K562 (cell line): ENCODE data around the gene PHF1. TPM values are rescaled to one million over a fixed set of nuclear protein-coding genes. Genes with fewer than 3 reads are reported as not detected.

Experiments used
- AFF1 ChIP-seq, 2 experiments: fragments of 450-650 bp; IDR thresholded peaks; 2 replicates each; pipeline ENCODE4 v1.6.1; 2018; ENCODE audit warnings: mild to moderate bottlenecking in 2 of 2, low read depth in 1 of 2; ENCODE audit not compliant: partially characterized antibody in 2 of 2
- BRCA1 ChIP-seq, 2 experiments: fragments of 450-650 bp in 1 of 2; sonication (generic) in 1 of 2; formaldehyde crosslinking in 1 of 2; IDR thresholded peaks; 2 replicates each; pipeline versions ENCODE4 v1.5.0 to v1.6.1; 2017 to 2020; ENCODE audit warnings: mild to moderate bottlenecking in 1 of 2, missing genetic modification reagents in 1 of 2
- CREM ChIP-seq: IDR thresholded peaks from 2 replicates; pipeline ENCODE4 v1.6.1; 2014; ENCODE audit warnings: antibody characterized with exemption, low read depth
- ETV6 ChIP-seq, 3 experiments: fragments of 150-350 bp in 1 of 3; sonication (generic) in 1 of 3; formaldehyde crosslinking in 1 of 3; IDR thresholded peaks; 2 replicates each; pipeline versions ENCODE4 v1.6.1 to v1.8.0; 2014 to 2022; ENCODE audit warnings: borderline replicate concordance in 2 of 3, low read depth in 2 of 3, antibody characterized with exemption in 1 of 3, low read length in 1 of 3, mild to moderate bottlenecking in 1 of 3, missing genetic modification reagents in 1 of 3
- FOXK1 ChIP-seq: sonication (generic); formaldehyde crosslinking; IDR thresholded peaks from 2 replicates; pipeline ENCODE4 v1.8.0; 2022; ENCODE audit warnings: missing genetic modification reagents, mild to moderate bottlenecking, borderline replicate concordance
- GTF2E2 ChIP-seq: fragments of 200-800 bp; sonication (Bioruptor generic); IDR thresholded peaks from 2 replicates; pipeline ENCODE4 v1.6.1; 2016; ENCODE audit warnings: missing genetic modification characterization, missing compliant biosample characterization
- HDAC8 ChIP-seq: fragments of 450-650 bp; IDR thresholded peaks from 2 replicates; pipeline ENCODE4 v1.6.1; 2016; ENCODE audit warnings: mild to moderate bottlenecking, missing genetic modification characterization, moderate library complexity, missing compliant biosample characterization
- HOXB6 ChIP-seq: fragments of 250-450 bp; sonication (Bioruptor Pico); IDR thresholded peaks from 2 replicates; pipeline ENCODE4 v1.5.1; 2022; ENCODE audit warnings: mild to moderate bottlenecking, borderline replicate concordance
- POLR3G ChIP-seq: IDR thresholded peaks from 2 replicates; pipeline ENCODE4 v1.6.1; 2011; ENCODE audit not compliant: insufficient read length, insufficient replicate concordance; ENCODE audit errors: extremely low read depth
- SMARCC2 ChIP-seq: fragments of 450-650 bp; IDR thresholded peaks from 2 replicates; pipeline ENCODE4 v1.6.1; 2017; ENCODE audit warnings: antibody characterized with exemption, moderate library complexity, mild to moderate bottlenecking, low read depth
- SNRNP70 ChIP-seq: fragments of 200-400 bp; formaldehyde crosslinking; optimal IDR thresholded peaks from 2 replicates; pipeline ENCODE3; 2017; ENCODE audit warnings: low read depth, low read length
- TOE1 ChIP-seq, 2 experiments: fragments of 450-650 bp in 1 of 2; sonication (generic) in 1 of 2; formaldehyde crosslinking in 1 of 2; IDR thresholded peaks; 2 replicates each; pipeline versions ENCODE4 v1.7.1 to v1.8.0; 2016 to 2022; ENCODE audit warnings: borderline replicate concordance in 2 of 2, mild to moderate bottlenecking in 2 of 2, antibody characterized with exemption in 1 of 2, inconsistent platforms in 1 of 2, low read depth in 1 of 2, missing genetic modification reagents in 1 of 2, moderate library complexity in 1 of 2
- ZNF134 ChIP-seq: fragments of 250-450 bp; sonication (Bioruptor Pico); conservative IDR thresholded peaks from 2 replicates; pipeline ENCODE4 v1.4.0; 2020
- ZNF785 ChIP-seq: fragments of 250-450 bp; sonication (Bioruptor Pico); IDR thresholded peaks from 2 replicates; pipeline ENCODE4 v1.4.0; 2020; ENCODE audit warnings: mild to moderate bottlenecking
- polyA plus RNA-seq, 8 experiments: library from polyadenylated mRNA; depleted of rRNA in 4 of 8; stranded (reverse) in 5 of 8; unstranded in 3 of 8; fragments of >200 nt; fragmentation: Nextera tagmentation in 2 of 8; fragmentation: Illumina TruSeq in 1 of 8; extraction: Ambion mirVana in 2 of 8; extraction: Trizol in 1 of 8; gene quantifications; 2 replicates each; pipeline versions ENCODE4 v1.2.1 to v1.2.3, GENCODE V29; 2011 to 2014; ENCODE audit warnings: inconsistent platforms in 1 of 8, missing spikeins in 1 of 8
- total RNA-seq, 7 experiments: library from RNA; depleted of rRNA in 6 of 7; stranded (reverse); fragments of >200 nt in 6 of 7; fragmentation: Illumina TruSeq in 2 of 7; extraction: Trizol in 2 of 7; gene quantifications; 2 replicates each; pipeline versions ENCODE4 v1.2.1 to v1.2.3, GENCODE V29; 2011 to 2021; ENCODE audit warnings: low replicate concordance in 1 of 7
- TF ChIP-seq, protein P1 (sequence below): sonication (generic); formaldehyde crosslinking; IDR thresholded peaks from 2 replicates; pipeline ENCODE4 v1.8.1; 2022; ENCODE audit warnings: missing genetic modification reagents
- TF ChIP-seq, protein P2 (sequence below): fragments of 450-650 bp; formaldehyde crosslinking; IDR thresholded peaks from 2 replicates; pipeline ENCODE4 v1.4.0; 2020; ENCODE audit warnings: mild to moderate bottlenecking, moderate library complexity
- TF ChIP-seq, protein P3 (sequence below): fragments of 250-450 bp; sonication (Bioruptor Pico); IDR thresholded peaks from 2 replicates; pipeline ENCODE4 v1.5.0; 2021

PHF1 gene
- total and polyA plus RNA-seq, 9 of the 15 experiments (the other 6 are each of a cell fraction or from before 2014, with no cell fraction given), result 3.7 to 64.2 (median 33.7) TPM

GRCh38 chr6:33410050-33410710 is 634 bp upstream of the PHF1 start (continued):
- TF ChIP-seq TOE1 (IDR thresholded peaks at IDR 0.05; ENCODE audit: borderline replicate concordance) (peak; percentile 72; the same call in 1 of the 2 replicates), TOE1 (CRISPR knock-in tag; IDR thresholded peaks at IDR 0.05; ENCODE audit: borderline replicate concordance, low read depth) (no peak), ZNF134 (CRISPR knock-in tag) (no peak), ETV6 (IDR thresholded peaks at IDR 0.05; ENCODE audit: borderline replicate concordance in 1 of 2, low read depth in 2 of 2, low read length in 1 of 2) (no peak), ETV6 (CRISPR knock-in tag; IDR thresholded peaks at IDR 0.05; ENCODE audit: borderline replicate concordance) (no peak), AFF1 (IDR thresholded peaks at IDR 0.05; ENCODE audit: low read depth in 1 of 2, partially characterized antibody in 2 of 2) (peak in 1 of 2 experiments; percentile 48), SNRNP70 (no peak), ZNF785 (no peak), SMARCC2 (no peak), HDAC8 (tag) (0 out of 2 replicates have a peak, but pooled peaks have one; percentile 32), HOXB6 (CRISPR knock-in tag) (no peak), GTF2E2 (tag) (peak; percentile 39; the same call in 1 of the 2 replicates), CREM (peak; percentile 98), POLR3G (no peak), FOXK1 (CRISPR knock-in tag) (no peak), BRCA1 (IDR thresholded peaks at IDR 0.05) (no peak), BRCA1 (CRISPR knock-in tag; IDR thresholded peaks at IDR 0.05) (no peak)
- TF ChIP-seq, protein P1, sequence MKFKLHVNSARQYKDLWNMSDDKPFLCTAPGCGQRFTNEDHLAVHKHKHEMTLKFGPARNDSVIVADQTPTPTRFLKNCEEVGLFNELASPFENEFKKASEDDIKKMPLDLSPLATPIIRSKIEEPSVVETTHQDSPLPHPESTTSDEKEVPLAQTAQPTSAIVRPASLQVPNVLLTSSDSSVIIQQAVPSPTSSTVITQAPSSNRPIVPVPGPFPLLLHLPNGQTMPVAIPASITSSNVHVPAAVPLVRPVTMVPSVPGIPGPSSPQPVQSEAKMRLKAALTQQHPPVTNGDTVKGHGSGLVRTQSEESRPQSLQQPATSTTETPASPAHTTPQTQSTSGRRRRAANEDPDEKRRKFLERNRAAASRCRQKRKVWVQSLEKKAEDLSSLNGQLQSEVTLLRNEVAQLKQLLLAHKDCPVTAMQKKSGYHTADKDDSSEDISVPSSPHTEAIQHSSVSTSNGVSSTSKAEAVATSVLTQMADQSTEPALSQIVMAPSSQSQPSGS (CRISPR knock-in tag), result no peak
- TF ChIP-seq, protein P2, sequence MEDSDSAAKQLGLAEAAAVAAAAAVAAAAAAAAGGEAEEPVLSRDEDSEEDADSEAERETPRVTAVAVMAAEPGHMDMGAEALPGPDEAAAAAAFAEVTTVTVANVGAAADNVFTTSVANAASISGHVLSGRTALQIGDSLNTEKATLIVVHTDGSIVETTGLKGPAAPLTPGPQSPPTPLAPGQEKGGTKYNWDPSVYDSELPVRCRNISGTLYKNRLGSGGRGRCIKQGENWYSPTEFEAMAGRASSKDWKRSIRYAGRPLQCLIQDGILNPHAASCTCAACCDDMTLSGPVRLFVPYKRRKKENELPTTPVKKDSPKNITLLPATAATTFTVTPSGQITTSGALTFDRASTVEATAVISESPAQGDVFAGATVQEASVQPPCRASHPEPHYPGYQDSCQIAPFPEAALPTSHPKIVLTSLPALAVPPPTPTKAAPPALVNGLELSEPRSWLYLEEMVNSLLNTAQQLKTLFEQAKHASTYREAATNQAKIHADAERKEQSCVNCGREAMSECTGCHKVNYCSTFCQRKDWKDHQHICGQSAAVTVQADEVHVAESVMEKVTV (CRISPR knock-in tag), result no peak
- TF ChIP-seq, protein P3, sequence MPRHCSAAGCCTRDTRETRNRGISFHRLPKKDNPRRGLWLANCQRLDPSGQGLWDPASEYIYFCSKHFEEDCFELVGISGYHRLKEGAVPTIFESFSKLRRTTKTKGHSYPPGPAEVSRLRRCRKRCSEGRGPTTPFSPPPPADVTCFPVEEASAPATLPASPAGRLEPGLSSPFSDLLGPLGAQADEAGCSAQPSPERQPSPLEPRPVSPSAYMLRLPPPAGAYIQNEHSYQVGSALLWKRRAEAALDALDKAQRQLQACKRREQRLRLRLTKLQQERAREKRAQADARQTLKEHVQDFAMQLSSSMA, result no peak
